ENCODE measurements around the gene GEMIN2.

DNA sequence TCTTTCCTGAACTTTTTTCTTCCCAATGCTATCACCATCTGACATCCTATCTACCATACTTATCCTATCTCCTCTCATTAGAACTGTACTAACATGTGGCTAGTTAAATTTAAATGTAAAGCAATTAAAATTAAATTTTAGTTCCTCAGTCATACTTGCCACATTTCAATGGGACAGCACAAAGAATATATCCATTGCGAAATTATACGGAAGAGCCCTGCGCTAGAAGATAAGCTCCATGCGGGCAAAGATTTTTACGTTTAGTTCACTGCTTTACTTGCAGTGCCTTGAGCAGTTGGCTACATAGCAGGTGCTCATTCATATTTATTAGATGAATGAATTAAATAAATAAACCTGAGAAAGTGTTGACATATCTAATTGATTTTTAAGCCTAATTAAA lies 44.2 kb upstream of the GEMIN2 start:
- TF ChIP-seq ZNF24 (tag by site-specific recombination; IDR thresholded peaks at IDR 0.05) = no peak
- TF ChIP-seq, protein P1, sequence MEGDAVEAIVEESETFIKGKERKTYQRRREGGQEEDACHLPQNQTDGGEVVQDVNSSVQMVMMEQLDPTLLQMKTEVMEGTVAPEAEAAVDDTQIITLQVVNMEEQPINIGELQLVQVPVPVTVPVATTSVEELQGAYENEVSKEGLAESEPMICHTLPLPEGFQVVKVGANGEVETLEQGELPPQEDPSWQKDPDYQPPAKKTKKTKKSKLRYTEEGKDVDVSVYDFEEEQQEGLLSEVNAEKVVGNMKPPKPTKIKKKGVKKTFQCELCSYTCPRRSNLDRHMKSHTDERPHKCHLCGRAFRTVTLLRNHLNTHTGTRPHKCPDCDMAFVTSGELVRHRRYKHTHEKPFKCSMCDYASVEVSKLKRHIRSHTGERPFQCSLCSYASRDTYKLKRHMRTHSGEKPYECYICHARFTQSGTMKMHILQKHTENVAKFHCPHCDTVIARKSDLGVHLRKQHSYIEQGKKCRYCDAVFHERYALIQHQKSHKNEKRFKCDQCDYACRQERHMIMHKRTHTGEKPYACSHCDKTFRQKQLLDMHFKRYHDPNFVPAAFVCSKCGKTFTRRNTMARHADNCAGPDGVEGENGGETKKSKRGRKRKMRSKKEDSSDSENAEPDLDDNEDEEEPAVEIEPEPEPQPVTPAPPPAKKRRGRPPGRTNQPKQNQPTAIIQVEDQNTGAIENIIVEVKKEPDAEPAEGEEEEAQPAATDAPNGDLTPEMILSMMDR (tag by site-specific recombination; IDR thresholded peaks at IDR 0.05) = no peak
- no peak for TF ChIP-seq BCL11A (tag by site-specific recombination; IDR thresholded peaks at IDR 0.05; ENCODE audit: low read depth)
- no peak for TF ChIP-seq ZNF10 (tag by site-specific recombination; IDR thresholded peaks at IDR 0.05)
- TF ChIP-seq ZNF76 (tag by site-specific recombination; IDR thresholded peaks at IDR 0.05; ENCODE audit: borderline replicate concordance, low read depth) = no peak
- TF ChIP-seq, protein P2, sequence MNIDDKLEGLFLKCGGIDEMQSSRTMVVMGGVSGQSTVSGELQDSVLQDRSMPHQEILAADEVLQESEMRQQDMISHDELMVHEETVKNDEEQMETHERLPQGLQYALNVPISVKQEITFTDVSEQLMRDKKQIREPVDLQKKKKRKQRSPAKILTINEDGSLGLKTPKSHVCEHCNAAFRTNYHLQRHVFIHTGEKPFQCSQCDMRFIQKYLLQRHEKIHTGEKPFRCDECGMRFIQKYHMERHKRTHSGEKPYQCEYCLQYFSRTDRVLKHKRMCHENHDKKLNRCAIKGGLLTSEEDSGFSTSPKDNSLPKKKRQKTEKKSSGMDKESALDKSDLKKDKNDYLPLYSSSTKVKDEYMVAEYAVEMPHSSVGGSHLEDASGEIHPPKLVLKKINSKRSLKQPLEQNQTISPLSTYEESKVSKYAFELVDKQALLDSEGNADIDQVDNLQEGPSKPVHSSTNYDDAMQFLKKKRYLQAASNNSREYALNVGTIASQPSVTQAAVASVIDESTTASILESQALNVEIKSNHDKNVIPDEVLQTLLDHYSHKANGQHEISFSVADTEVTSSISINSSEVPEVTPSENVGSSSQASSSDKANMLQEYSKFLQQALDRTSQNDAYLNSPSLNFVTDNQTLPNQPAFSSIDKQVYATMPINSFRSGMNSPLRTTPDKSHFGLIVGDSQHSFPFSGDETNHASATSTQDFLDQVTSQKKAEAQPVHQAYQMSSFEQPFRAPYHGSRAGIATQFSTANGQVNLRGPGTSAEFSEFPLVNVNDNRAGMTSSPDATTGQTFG (tag by site-specific recombination; IDR thresholded peaks at IDR 0.05; ENCODE audit: borderline replicate concordance) = no peak
- TF ChIP-seq ZFP3 (tag by site-specific recombination; IDR thresholded peaks at IDR 0.05; ENCODE audit: low read depth) = no peak

Measured in HEK293 (cell line).